Activated B cell treated with CpG ODN at 0.5 μM for 24 hours (primary cell): Measurements from ENCODE around the gene AGTRAP. TPM values are rescaled to one million over a fixed set of nuclear protein-coding genes. Genes with fewer than 3 reads are reported as not detected.

Experiments
- ATAC-seq: fragments of 200-7000 bp; cut with Tn5 transposase; one replicate; pipeline ENCODE4 v1.10.0; 2021; ENCODE audit warnings: low read depth, mild to moderate bottlenecking, moderate library complexity
- CTCF ChIA-PET: fragments of 350-600 bp; sonication (Branson Sonifier 250); formaldehyde crosslinking; loops from one replicate; lab custom pipeline; 2021; ENCODE audit warnings: antibody characterized with exemption; lab: Charles Lee
- POLR2A ChIA-PET: fragments of 350-600 bp; sonication (Branson Sonifier 250); formaldehyde crosslinking; loops from one replicate; lab custom pipeline; 2021; ENCODE audit warnings: antibody characterized with exemption; lab: Charles Lee
- DNase-seq: peaks from one replicate; pipeline ENCODE4 v3.0.0; 2022
- H3K27ac Mint-ChIP-seq: one replicate; pipeline ENCODE4 v1.8.0; 2020; ENCODE audit warnings: mixed read lengths
- H3K27me3 Mint-ChIP-seq: one replicate; pipeline ENCODE4 v1.8.0; 2021; ENCODE audit warnings: mixed read lengths
- H3K36me3 Mint-ChIP-seq: one replicate; pipeline ENCODE4 v1.8.0; 2021; ENCODE audit warnings: low read depth, mixed read lengths
- H3K4me1 Mint-ChIP-seq: one replicate; pipeline ENCODE4 v1.8.0; 2021; ENCODE audit warnings: mixed read lengths
- H3K4me3 Mint-ChIP-seq: one replicate; pipeline ENCODE4 v1.8.0; 2020; ENCODE audit warnings: mild to moderate bottlenecking, mixed read lengths
- H3K9me3 Mint-ChIP-seq: one replicate; pipeline ENCODE4 v1.8.0; 2020; ENCODE audit warnings: mixed read lengths
- CTCF ChIP-seq: fragments of 200-600 bp; IDR thresholded peaks from one replicate; pipeline ENCODE4 v1.8.0; 2022; ENCODE audit warnings: antibody characterized with exemption, mild to moderate bottlenecking
- intact Hi-C: fragments of 100-400 bp; cut with micrococcal nuclease; formaldehyde crosslinking; loops from one replicate; pipeline ENCODE4 v1.15.1; 2024
- total RNA-seq: library from RNA; stranded (reverse); gene quantifications from 2 replicates; pipeline ENCODE4 v1.2.3, GENCODE V29; 2022

AGTRAP gene
- 10.9 and 13.9 TPM in 2 replicates for total RNA-seq

- ATAC-seq = peak; percentile 88
- Mint-ChIP-seq H3K9me3 (no peaks in the 10 kb centered on the region), H3K36me3 (peaks cover 3% of the 10 kb centered on the region), H3K4me1 (peaks cover 40% of the 10 kb centered on the region), H3K27ac (peak within 1 kb of the TSS; percentile 79), H3K27me3 (no peaks in the 10 kb centered on the region), H3K4me3 (peak within 1 kb of the TSS; percentile 93)
- no peak for TF ChIP-seq CTCF
- intact Hi-C loops = loop anchor here (1.0 to 5.0 kb wide), 6 partner anchors 17 to 679 kb away; partner anchors contain the start of genes CLCN6, MAD2L2 and MTOR
- CTCF ChIA-PET = interaction anchor here (0.6 to 3.3 kb wide), 2 partner anchors 16 to 26 kb away, joined by 3 to 16 read pairs; no protein-coding TSS in a partner anchor
- DNase-seq = peak; percentile 80
- POLR2A ChIA-PET = interaction anchor here (0.5 to 3.3 kb wide), 11 partner anchors 13 to 474 kb away, joined by 3 to 21 read pairs (median 6); partner anchors contain the start of genes CLCN6, FBXO6, MTHFR and MTOR
Observed at GRCh38 chr1:11735854-11736745, at the start of gene AGTRAP. Gene AGTRAP (plus strand): TSS chr1:11736136. CDS start chr1:11736209, 73 bp downstream.

DNA sequence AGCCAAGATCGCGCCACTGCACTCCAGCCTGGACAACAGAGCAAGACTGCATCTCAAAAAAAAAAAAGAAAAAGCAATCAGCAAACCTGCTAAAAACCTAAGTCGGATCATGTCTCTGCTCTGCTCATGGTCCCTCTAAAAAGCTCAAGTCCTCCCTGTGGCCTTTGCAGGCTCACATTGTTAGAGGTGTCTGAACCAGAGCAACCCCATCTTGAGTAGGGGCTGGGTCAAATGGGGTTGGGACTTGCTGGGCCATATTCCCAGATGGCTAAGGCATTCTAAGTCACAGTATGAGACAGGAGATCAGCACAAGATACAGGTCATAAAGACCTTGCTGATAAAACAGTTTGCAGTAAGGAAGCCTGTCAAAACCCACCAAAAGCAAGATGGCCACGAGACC, 47.4 kb upstream of the AGTRAP start:
- ATAC-seq (no peak), DNase-seq (no peak)
- Mint-ChIP-seq H3K36me3 (no peaks in the 10 kb centered on the region), H3K4me1 (peaks cover 19% of the 10 kb centered on the region), H3K27me3 (peaks cover 35% of the 10 kb centered on the region), H3K9me3 (no peaks in the 10 kb centered on the region), H3K4me3 (no peak overlapping the region), H3K27ac (no peak overlapping the region)
- ChIA-PET CTCF (no interaction called here), POLR2A (interaction anchor here (0.7 kb wide), 1 partner anchor 10 kb away, joined by 3 read pairs; no protein-coding TSS in a partner anchor)
- no peak for TF ChIP-seq CTCF
- intact Hi-C loops = no loop called here

GRCh38 chr1:11690397-11691301, 45.3 kb upstream of the AGTRAP start:
- DNase-seq (no peak), ATAC-seq (peak; percentile 21)
- Mint-ChIP-seq H3K36me3 (no peaks in the 10 kb centered on the region), H3K4me1 (peaks cover 16% of the 10 kb centered on the region), H3K4me3 (peak overlapping the region; percentile 71), H3K27me3 (peaks cover 45% of the 10 kb centered on the region), H3K9me3 (no peaks in the 10 kb centered on the region), H3K27ac (no peak overlapping the region)
- intact Hi-C loops = loop anchor here (2.0 kb wide), 1 partner anchor 28 kb away; no protein-coding TSS in a partner anchor
- POLR2A ChIA-PET = interaction anchor here (0.6 to 1.5 kb wide), 3 partner anchors 26 to 181 kb away, joined by 3 to 6 read pairs (median 6); partner anchors contain the start of gene AGTRAP
- CTCF ChIA-PET = interaction anchor here (1.2 to 1.4 kb wide), 2 partner anchors 17 to 26 kb away, joined by 3 to 6 read pairs; partner anchors contain the start of gene FBXO6
- TF ChIP-seq CTCF = no peak

- Mint-ChIP-seq H3K4me3 (peak within 1 kb of the TSS; percentile 71), H3K36me3 (no peaks in the 10 kb centered on the region), H3K9me3 (no peaks in the 10 kb centered on the region), H3K4me1 (peaks cover 16% of the 10 kb centered on the region), H3K27ac (no peak within 1 kb of the TSS), H3K27me3 (peaks cover 46% of the 10 kb centered on the region)
- TF ChIP-seq CTCF = no peak
- ChIA-PET POLR2A (interaction anchor here (0.8 to 1.5 kb wide), 2 partner anchors 10 to 44 kb away, joined by 3 to 6 read pairs; partner anchors contain the start of gene AGTRAP), CTCF (interaction anchor here (1.2 kb wide), 1 partner anchor 27 kb away, joined by 6 read pairs; the partner anchor contains the start of gene FBXO6)
- ATAC-seq (peak; percentile 25), DNase-seq (no peak)
- intact Hi-C loops = loop anchor here (2.0 kb wide), 1 partner anchor 27 kb away; no protein-coding TSS in a partner anchor
Observed at GRCh38 chr1:11691302-11691914, 44.5 kb upstream of the AGTRAP start, which contains the start of gene DRAXIN. Gene DRAXIN (plus strand): TSS chr1:11691710. CDS start chr1:11706259, 14,549 bp downstream.
